DND-41 (cell line): ENCODE results near the gene ZBTB7B.

Source experiments
- EZH2 ChIP-seq: IDR thresholded peaks from 3 replicates; pipeline ENCODE4 v1.6.1; 2012; ENCODE audit warnings: borderline replicate concordance, low read depth, mild to moderate bottlenecking, moderate library complexity, low read length, inconsistent platforms; ENCODE audit not compliant: severe bottlenecking
- TF ChIP-seq, protein P1 (sequence below): IDR thresholded peaks from 2 replicates; pipeline ENCODE4 v1.5.1; 2012; ENCODE audit warnings: borderline replicate concordance, low read length, moderate library complexity, mild to moderate bottlenecking; ENCODE audit not compliant: poor library complexity, severe bottlenecking; ENCODE audit errors: extremely low read depth

DNA sequence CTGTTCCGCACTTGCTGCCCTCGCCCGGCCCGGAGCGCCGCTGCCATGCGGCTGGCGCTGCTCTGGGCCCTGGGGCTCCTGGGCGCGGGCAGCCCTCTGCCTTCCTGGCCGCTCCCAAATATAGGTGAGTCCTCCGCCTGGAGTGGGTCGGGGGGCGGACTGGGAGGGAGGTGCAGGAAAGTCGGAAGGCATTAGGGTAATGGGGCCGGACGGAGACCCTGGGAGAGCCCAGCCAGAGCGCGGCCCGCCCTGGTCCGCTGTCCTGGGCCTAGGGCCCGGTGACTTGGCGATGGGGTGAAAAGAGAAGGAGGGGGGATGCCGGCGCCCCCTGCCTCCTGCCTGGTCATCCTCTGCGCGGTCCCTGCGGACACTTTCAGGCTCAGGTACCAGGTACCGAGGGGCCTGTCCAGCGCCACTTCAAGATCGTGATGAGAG, 48.8 kb downstream of the ZBTB7B start:
- TF ChIP-seq, protein P1, sequence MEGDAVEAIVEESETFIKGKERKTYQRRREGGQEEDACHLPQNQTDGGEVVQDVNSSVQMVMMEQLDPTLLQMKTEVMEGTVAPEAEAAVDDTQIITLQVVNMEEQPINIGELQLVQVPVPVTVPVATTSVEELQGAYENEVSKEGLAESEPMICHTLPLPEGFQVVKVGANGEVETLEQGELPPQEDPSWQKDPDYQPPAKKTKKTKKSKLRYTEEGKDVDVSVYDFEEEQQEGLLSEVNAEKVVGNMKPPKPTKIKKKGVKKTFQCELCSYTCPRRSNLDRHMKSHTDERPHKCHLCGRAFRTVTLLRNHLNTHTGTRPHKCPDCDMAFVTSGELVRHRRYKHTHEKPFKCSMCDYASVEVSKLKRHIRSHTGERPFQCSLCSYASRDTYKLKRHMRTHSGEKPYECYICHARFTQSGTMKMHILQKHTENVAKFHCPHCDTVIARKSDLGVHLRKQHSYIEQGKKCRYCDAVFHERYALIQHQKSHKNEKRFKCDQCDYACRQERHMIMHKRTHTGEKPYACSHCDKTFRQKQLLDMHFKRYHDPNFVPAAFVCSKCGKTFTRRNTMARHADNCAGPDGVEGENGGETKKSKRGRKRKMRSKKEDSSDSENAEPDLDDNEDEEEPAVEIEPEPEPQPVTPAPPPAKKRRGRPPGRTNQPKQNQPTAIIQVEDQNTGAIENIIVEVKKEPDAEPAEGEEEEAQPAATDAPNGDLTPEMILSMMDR, result no peak
- peak; percentile 55 for TF ChIP-seq EZH2
